Measurements from ENCODE around the gene ZBTB8B.
"Not testable (repeated sequence)": the region's sequence is repeated elsewhere in the genome, so short reads cannot be mapped to it uniquely, and the experiment has no call there.

Gene ZBTB8B

DNA sequence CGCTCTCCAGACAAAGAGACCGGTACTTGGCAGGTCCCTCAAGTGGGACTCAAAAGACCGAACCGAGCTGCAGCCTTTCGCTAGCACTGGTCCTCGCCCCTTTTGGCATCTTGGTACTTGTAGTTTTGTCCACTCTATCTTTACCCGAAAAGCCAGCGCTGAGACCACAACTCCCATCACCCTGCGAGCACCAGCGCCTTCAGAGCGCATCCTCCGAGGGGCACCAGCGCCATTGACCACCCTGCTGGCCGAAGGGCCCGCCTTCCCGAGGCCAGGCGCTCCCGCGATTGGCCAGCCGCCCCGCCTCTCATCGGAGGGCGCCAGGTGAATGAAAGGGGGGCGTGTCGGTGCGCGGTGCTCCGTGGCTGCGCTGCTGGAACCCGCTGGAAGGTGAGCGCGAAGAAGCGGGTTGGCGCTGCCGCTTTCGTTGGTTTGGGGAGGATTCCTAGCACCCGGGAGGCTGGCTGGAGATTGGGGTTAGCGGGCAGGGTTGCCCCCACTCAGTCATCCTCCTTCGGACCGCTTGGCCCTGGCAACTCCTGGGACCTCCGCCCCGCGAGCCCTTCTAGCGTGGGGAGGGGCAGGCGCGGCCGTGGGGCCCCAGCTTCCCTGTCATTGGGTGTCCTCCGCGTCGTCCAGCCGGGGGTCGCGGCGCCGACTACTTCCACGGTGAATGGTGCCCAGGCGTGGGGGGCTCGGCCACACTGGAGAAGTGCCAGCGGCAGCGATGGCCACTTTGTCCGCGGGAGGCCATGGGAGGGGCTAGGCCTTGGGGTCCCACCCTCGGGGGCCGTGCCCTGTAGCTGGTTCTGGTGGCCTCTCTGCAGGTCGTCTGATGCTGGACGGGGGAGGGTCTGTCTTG, at the start of gene ZBTB8B:
Gene ZBTB8B (plus strand): TSS at position 357 of the 862 bp plus-strand sequence. CDS start 5,553 bp downstream, outside the sequence.
- DNase-seq (ENCODE audit: low spot score) = peak; percentile 85

DNA sequence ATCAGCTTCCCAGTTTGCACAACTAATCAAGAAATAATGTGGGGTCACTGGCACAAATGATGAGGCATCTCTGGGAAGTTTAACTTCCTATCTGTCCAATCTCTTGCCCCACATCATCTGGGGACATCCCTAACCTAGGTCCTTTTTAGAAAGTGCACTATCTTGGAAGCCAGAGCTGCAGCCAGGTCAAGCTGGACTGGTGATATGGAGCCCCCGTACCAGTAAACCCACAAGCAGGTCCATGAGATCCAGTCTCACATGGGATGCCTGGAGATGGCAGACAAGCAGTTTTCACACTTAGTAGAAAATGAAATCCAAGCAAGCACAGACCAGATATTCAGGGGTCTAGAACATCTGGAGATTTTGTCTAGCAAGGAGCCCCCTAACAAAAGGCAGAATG, 43.1 kb upstream of the ZBTB8B start:
- no peak for DNase-seq (ENCODE audit: low spot score)

GRCh38 chr1:32426489-32427255, 38.2 kb upstream of the ZBTB8B start:
- DNase-seq (ENCODE audit: low spot score) = no peak

- DNase-seq (ENCODE audit: low spot score) = no peak
These were observed 37.5 kb upstream of the ZBTB8B start for GRCh38 chr1:32427264-32427963.

DNA sequence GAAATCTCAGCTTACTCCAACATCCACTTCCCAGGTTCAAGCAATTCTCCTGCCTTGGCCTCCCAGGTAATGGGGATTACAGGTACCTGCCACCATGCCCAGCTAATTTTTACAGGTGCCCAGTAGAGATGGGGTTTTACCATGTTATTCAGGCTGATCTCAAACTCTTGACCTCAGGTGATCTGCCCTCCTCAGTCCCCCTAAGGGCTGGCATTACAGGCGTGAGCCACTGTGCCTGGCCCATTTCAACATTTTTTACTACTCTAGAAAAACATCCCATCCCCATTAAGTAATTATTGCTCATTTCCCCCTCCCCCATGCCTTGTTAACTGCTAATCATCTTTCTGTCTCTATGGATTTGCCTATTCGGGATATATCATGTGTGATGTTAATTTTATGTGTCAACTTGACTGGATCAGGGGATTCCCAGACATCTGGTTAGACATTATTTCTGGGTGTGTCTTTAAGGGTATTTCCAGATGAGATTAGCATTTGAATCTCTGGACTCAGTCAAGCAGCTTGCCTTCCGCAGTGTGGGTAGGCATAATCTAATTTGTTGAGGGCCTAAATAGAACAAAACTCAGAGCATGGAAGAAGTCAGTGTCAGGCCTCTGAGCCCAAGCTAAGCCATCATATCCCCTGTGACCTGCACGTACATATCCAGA, 33.0 kb upstream of the ZBTB8B start:
- no peak for DNase-seq (ENCODE audit: low spot score)

- DNase-seq (ENCODE audit: low spot score) = no peak
These were observed 26.7 kb upstream of the ZBTB8B start for GRCh38 chr1:32438136-32438535.

GRCh38 chr1:32438777-32439176, 26.1 kb upstream of the ZBTB8B start:
- DNase-seq (ENCODE audit: low spot score) = not testable (repeated sequence)

DNA sequence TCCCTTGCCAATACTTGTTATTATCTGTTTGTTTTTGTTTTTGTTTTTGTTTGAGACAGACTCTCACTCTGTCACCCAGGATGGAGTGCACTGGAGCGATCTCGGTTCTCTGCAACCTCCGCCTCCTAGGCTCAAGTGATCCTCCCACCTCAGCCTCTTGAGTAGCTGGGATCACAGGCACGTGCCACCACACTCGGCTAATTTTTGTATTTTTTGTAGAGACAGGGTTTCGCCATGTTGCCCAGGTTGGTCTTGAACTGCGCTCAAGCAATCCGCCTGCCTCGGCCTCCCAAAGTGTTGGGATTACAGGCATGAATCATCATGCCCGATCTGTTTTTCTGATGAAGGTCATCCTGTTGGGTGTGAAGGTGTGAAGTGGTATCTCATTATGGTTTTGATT, 23.4 kb upstream of the ZBTB8B start:
- not testable (repeated sequence) for DNase-seq (ENCODE audit: low spot score)

GRCh38 chr1:32447469-32448185, 17.2 kb upstream of the ZBTB8B start:
- no peak for DNase-seq (ENCODE audit: low spot score)

- peak; percentile 30 for DNase-seq (ENCODE audit: low spot score)
These were observed 16.6 kb upstream of the ZBTB8B start for GRCh38 chr1:32448186-32448772.

DNA sequence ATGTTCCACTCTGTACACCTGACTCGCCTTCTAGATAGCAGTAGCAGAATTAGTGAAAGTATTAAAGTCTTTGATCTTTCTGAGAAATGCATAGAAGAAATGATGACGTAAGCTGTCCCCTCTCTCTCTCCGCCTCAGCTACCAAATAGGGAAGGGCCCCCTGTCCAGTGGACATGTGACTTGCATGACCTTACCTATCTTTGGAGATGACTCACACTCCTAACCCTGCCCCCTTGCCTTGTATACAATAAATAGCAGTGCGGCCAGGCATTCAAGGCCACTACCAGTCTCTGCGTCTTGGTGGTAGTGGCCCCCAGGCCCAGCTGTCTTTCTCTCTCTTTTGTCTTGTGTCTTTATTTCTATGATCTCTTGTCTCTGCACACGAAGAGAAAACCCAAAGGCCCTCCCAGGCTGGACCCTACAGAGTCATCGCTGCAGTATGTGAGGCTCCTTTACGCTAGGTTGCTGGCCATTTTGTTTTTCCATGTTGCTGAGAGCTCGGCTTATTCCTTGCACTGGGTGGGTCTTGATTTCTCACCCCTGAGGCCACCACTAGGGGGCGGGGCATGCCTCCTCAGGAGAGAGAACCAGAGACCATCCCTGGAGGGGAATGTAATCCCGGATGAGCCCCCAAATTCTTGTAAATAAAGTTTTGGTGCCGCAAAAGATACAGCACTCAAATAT, 16.0 kb upstream of the ZBTB8B start:
- DNase-seq (ENCODE audit: low spot score) = no peak

DNA sequence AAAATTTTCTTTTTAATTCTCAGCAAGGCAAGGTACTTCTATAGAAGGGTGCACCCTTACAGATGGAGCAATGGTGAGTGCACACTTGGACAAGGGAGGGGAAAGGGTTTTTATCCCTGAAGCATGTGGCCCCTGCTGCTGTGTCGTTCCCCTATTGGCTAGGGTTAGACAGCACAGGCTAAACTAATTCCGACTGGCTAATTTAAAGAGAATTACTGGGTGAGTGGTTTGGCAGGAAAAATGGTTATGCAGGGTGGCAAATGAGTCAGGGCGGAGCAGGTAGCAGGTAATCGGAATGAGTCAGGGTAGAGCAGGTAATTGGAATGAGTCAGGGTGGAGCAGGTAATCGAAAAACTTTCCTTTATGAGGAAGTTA, 15.4 kb upstream of the ZBTB8B start:
- not testable (repeated sequence) for DNase-seq (ENCODE audit: low spot score)

GRCh38 chr1:32454726-32455125, 10.1 kb upstream of the ZBTB8B start:
- DNase-seq (ENCODE audit: low spot score) = peak; percentile 14

GRCh38 chr1:32455958-32456357, 8.9 kb upstream of the ZBTB8B start:
- DNase-seq (ENCODE audit: low spot score) = no peak

GRCh38 chr1:32458798-32459197, 6.1 kb upstream of the ZBTB8B start:
- not testable (repeated sequence) for DNase-seq (ENCODE audit: low spot score)

GRCh38 chr1:32462977-32463376, 1.9 kb upstream of the ZBTB8B start:
- not testable (repeated sequence) for DNase-seq (ENCODE audit: low spot score)

DNA sequence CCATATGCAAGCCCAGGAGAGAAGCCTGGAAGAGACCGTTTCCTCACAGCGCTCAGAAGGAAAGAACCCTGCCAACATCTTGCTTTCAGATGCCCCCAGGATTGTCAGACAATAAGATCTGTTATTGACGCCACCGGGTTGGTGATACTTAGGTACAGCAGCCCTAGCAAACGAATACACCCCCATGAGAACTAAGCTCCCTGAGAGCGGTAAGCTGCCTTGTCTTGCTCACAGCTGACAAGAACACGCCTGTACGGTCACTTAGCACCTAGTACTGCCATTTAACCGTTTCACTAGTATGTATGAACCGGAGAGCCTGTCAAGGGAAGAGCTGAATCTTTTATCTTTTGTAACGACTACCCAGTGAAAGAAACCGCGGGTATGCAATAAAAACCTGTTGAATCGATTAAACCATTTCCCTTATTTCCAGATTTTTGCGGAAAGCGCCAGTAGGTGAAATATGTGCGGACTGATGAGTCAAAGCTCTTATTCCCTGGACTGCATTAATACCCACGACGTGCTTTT, 619 bp upstream of the ZBTB8B start:
- no peak for DNase-seq (ENCODE audit: low spot score)

GRCh38 chr1:32465578-32465933, 684 bp downstream of the ZBTB8B start:
- no peak for DNase-seq (ENCODE audit: low spot score)

DNA sequence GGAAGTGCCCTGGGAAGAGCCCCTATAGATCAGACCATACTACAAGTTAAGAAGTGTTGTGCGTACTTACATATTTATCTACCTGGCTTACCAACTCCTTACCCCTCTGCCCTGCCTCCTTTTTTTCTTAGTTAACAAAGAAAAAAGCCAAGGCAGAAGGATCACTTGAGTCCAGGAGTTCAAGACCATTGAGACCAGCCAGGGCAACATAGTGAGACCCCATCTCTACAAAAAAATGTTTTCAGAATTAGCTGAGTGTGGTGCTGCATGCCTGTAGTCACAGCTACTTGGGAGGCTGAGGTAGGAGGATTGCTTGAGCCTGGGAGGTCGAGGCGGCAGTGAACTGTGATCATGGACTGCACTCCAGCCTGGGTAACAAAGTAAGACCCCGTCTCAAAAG, 1.9 kb downstream of the ZBTB8B start:
- no peak for DNase-seq (ENCODE audit: low spot score)

- DNase-seq (ENCODE audit: low spot score) = no peak
These were observed 3.9 kb downstream of the ZBTB8B start for GRCh38 chr1:32468791-32469190.
